Gastrocnemius medialis (tissue), 4 donors: Measurements from ENCODE around the gene CEP295NL. TPM values are rescaled to one million over a fixed set of nuclear protein-coding genes. Genes with fewer than 3 reads are reported as not detected.
"Not testable (repeated sequence)": the region's sequence is repeated elsewhere in the genome, so short reads cannot be mapped to it uniquely, and the experiment has no call there.

Source experiments
- ATAC-seq, 2 donors: fragments of 150-250 bp; one replicate each; pipeline ENCODE4 v1.9.1; 2016
- DNase-seq, 2 donors: peaks; one replicate each; pipeline ENCODE4 v3.0.0-alpha.2; 2019
- H3K27ac ChIP-seq, 4 donors: fragments of 200-600 bp; sonication (generic); 1 replicate in 1 of 4; 2 replicates in 3 of 4; pipeline ENCODE4 v1.5.1; 2016 to 2018; ENCODE audit warnings: mild to moderate bottlenecking in 2 of 4, moderate library complexity in 1 of 4
- H3K27me3 ChIP-seq, 3 donors: fragments of 200-600 bp; sonication (generic) in 2 of 3; 1 replicate in 1 of 3; 2 replicates in 2 of 3; pipeline versions ENCODE4 v1.5.1 to v1.6.0; 2016 to 2019; ENCODE audit warnings: mild to moderate bottlenecking in 1 of 3, moderate library complexity in 1 of 3
- H3K36me3 ChIP-seq, 2 donors: fragments of 200-600 bp; sonication (generic) in 1 of 2; one replicate each; pipeline ENCODE4 v1.5.1; 2017 to 2018
- H3K4me1 ChIP-seq, 2 donors: fragments of 200-600 bp; sonication (generic) in 1 of 2; one replicate each; pipeline ENCODE4 v1.5.1; 2016 to 2017; ENCODE audit warnings: mild to moderate bottlenecking in 2 of 2
- H3K4me3 ChIP-seq, 4 donors: fragments of 200-600 bp; sonication (generic) in 3 of 4; 1 replicate in 1 of 4; 2 replicates in 3 of 4; pipeline ENCODE4 v1.5.1; 2016 to 2019; ENCODE audit warnings: mild to moderate bottlenecking in 2 of 4
- H3K9me3 ChIP-seq, 3 donors: fragments of 200-600 bp; sonication (generic) in 2 of 3; 1 replicate in 1 of 3; 2 replicates in 2 of 3; pipeline ENCODE4 v1.5.1; 2016 to 2019
- CTCF ChIP-seq, 5 experiments: fragments of 450-650 bp in 3 of 5; fragments of 200-600 bp in 2 of 5; sonication (generic) in 2 of 5; IDR thresholded peaks in 4 of 5; conservative IDR thresholded peaks in 1 of 5; 1 replicate in 4 of 5; 2 replicates in 1 of 5; pipeline ENCODE4 v1.5.1; 2016 to 2019; ENCODE audit warnings: antibody characterized with exemption in 5 of 5, mild to moderate bottlenecking in 3 of 5, moderate library complexity in 3 of 5
- POLR2A ChIP-seq, 2 donors: fragments of 450-650 bp; IDR thresholded peaks; one replicate each; pipeline ENCODE4 v1.6.1; 2017; ENCODE audit warnings: antibody characterized with exemption in 2 of 2, mild to moderate bottlenecking in 2 of 2, moderate library complexity in 2 of 2
- in situ Hi-C, 4 donors: fragments of 200-750 bp; cut with MboI; loops; one replicate each; pipeline versions ENCODE4 v1.15.0 to v1.8.0; 2017; ENCODE audit warnings: low sequenced_read_pairs in 4 of 4
- intact Hi-C: fragments of 100-400 bp; cut with DNase I; formaldehyde crosslinking; loops from one replicate; pipeline ENCODE4 v1.15.1; 2023; ENCODE audit warnings: low total_unique reads
- total RNA-seq, 4 donors: library from RNA; depleted of rRNA; stranded (reverse); fragments of >200 nt; gene quantifications; one replicate each; pipeline versions ENCODE4 v1.1.0 to v1.2.3, GENCODE V29; 2016

Gene CEP295NL
- total RNA-seq, 4 donors from 2014 or later = 0.16 TPM; not detected in 3

GRCh38 chr17:78915872-78916632, 13.1 kb upstream of the CEP295NL start:
- peak; percentile 66 to 73 for ATAC-seq
- H3K36me3 ChIP-seq = no peaks in the 10 kb centered on the region
- H3K9me3 ChIP-seq = no peaks in the 10 kb centered on the region
- peak; percentile 47 to 60 for DNase-seq
- intact Hi-C loops (no loop called here), in situ Hi-C loops (no loop called here)
- no peak for TF ChIP-seq CTCF (IDR thresholded peaks at IDR 0.05 in 4 of 5, conservative IDR thresholded peaks at IDR 0.05 in 1 of 5)
- no peak for TF ChIP-seq POLR2A (IDR thresholded peaks at IDR 0.05)
- peak overlapping the region in 1 of 4 donors; percentile 9 for H3K4me3 ChIP-seq
- peaks cover 6 to 26% of the 10 kb centered on the region in 2 donors for H3K4me1 ChIP-seq
- peak overlapping the region; percentile 67 to 75 (median 73) for H3K27ac ChIP-seq
- no peaks in the 10 kb centered on the region for H3K27me3 ChIP-seq

- no peak for ATAC-seq
- no peaks in the 10 kb centered on the region for H3K36me3 ChIP-seq
- intact Hi-C loops (no loop called here), in situ Hi-C loops (no loop called here)
- no peak for TF ChIP-seq CTCF (IDR thresholded peaks at IDR 0.05 in 4 of 5, conservative IDR thresholded peaks at IDR 0.05 in 1 of 5)
- no peak for TF ChIP-seq POLR2A (IDR thresholded peaks at IDR 0.05)
- H3K4me3 ChIP-seq = no peak overlapping the region
- DNase-seq = no peak
- H3K4me1 ChIP-seq = peaks cover 8 to 22% of the 10 kb centered on the region in 2 donors
- no peaks in the 10 kb centered on the region for H3K27me3 ChIP-seq
- no peaks in the 10 kb centered on the region for H3K9me3 ChIP-seq
- no peak overlapping the region for H3K27ac ChIP-seq
Observed at GRCh38 chr17:78913115-78913514, 10.1 kb upstream of the CEP295NL start.

GRCh38 chr17:78912082-78912481, 9.1 kb upstream of the CEP295NL start:
- Histone ChIP-seq H3K4me3 (no peak overlapping the region), H3K9me3 (no peaks in the 10 kb centered on the region), H3K27ac (no peak overlapping the region), H3K4me1 (peaks cover 8 to 23% of the 10 kb centered on the region in 2 donors), H3K27me3 (no peaks in the 10 kb centered on the region), H3K36me3 (no peaks in the 10 kb centered on the region)
- ATAC-seq (no peak), DNase-seq (no peak)
- no peak for TF ChIP-seq POLR2A (IDR thresholded peaks at IDR 0.05)
- no peak for TF ChIP-seq CTCF (IDR thresholded peaks at IDR 0.05 in 4 of 5, conservative IDR thresholded peaks at IDR 0.05 in 1 of 5)
- intact Hi-C loops (no loop called here), in situ Hi-C loops (no loop called here)

- DNase-seq, H3K36me3 ChIP-seq, H3K27me3 ChIP-seq, H3K9me3 ChIP-seq, intact Hi-C loops, ATAC-seq, in situ Hi-C loops, H3K4me3 ChIP-seq: not testable (repeated sequence)
- Histone ChIP-seq H3K4me1 (peaks cover 8 to 20% of the 10 kb centered on the region in 2 donors), H3K27ac (peak overlapping the region in 1 of 4 donors; percentile 1)
Observed at GRCh38 chr17:78911543-78911942, 8.5 kb upstream of the CEP295NL start.

- Histone ChIP-seq H3K36me3 (no peaks in the 10 kb centered on the region), H3K27ac (no peak overlapping the region), H3K27me3 (no peaks in the 10 kb centered on the region), H3K9me3 (no peaks in the 10 kb centered on the region), H3K4me3 (no peak overlapping the region), H3K4me1 (peaks cover 8 to 11% of the 10 kb centered on the region in 2 donors)
- DNase-seq (peak in 1 of 2 donors; percentile 38), ATAC-seq (peak in 1 of 2 donors; percentile 22)
- no peak for TF ChIP-seq POLR2A (IDR thresholded peaks at IDR 0.05)
- no peak for TF ChIP-seq CTCF (IDR thresholded peaks at IDR 0.05 in 4 of 5, conservative IDR thresholded peaks at IDR 0.05 in 1 of 5)
- in situ Hi-C loops = no loop called here
- intact Hi-C loops = no loop called here
Observed at GRCh38 chr17:78910497-78911284, 7.7 kb upstream of the CEP295NL start.
